HepG2 (cell line): Measurements from ENCODE around the gene SSH3. TPM values are rescaled to one million over a fixed set of nuclear protein-coding genes. Genes with fewer than 3 reads are reported as not detected.

Experiments
- BORCS8-MEF2B ChIP-seq: sonication (generic); formaldehyde crosslinking; IDR thresholded peaks from 2 replicates; pipeline ENCODE4 v1.8.0; 2022; ENCODE audit warnings: mild to moderate bottlenecking, missing genetic modification reagents
- EP300 ChIP-seq, 3 experiments: sonication (generic) in 1 of 3; formaldehyde crosslinking in 1 of 3; IDR thresholded peaks; 2 replicates each; pipeline versions ENCODE4 v1.5.1 to v1.6.1; 2011 to 2020; ENCODE audit warnings: low read depth in 2 of 3, low read length in 2 of 3, borderline replicate concordance in 1 of 3, improper control_type of control experiment in 1 of 3, mild to moderate bottlenecking in 1 of 3, missing genetic modification reagents in 1 of 3, moderate library complexity in 1 of 3
- HNRNPUL1 ChIP-seq: fragments of 200-400 bp; formaldehyde crosslinking; IDR thresholded peaks from 2 replicates; pipeline ENCODE4 v1.6.1; 2017; ENCODE audit warnings: low read depth, mild to moderate bottlenecking, low read length, moderate library complexity
- KMT2A ChIP-seq: sonication (generic); formaldehyde crosslinking; IDR thresholded peaks from 2 replicates; pipeline ENCODE4 v1.4.0; 2020; ENCODE audit warnings: missing genetic modification reagents
- PHF8 ChIP-seq: sonication (generic); formaldehyde crosslinking; IDR thresholded peaks from 2 replicates; pipeline ENCODE4 v1.5.0; 2020; ENCODE audit warnings: missing genetic modification reagents
- POGZ ChIP-seq: sonication (generic); formaldehyde crosslinking; IDR thresholded peaks from 2 replicates; pipeline ENCODE4 v1.4.0; 2020; ENCODE audit warnings: mild to moderate bottlenecking, missing genetic modification reagents
- SALL1 ChIP-seq: sonication (generic); formaldehyde crosslinking; IDR thresholded peaks from 2 replicates; pipeline ENCODE4 v1.8.0; 2022; ENCODE audit warnings: mild to moderate bottlenecking, missing genetic modification reagents
- SETDB1 ChIP-seq: sonication (generic); formaldehyde crosslinking; IDR thresholded peaks from 2 replicates; pipeline ENCODE4 v1.5.1; 2020; ENCODE audit warnings: missing genetic modification reagents, mild to moderate bottlenecking, borderline replicate concordance
- SP140L ChIP-seq: sonication (generic); formaldehyde crosslinking; IDR thresholded peaks from 2 replicates; pipeline ENCODE4 v1.4.0; 2020; ENCODE audit warnings: missing genetic modification reagents, borderline replicate concordance
- ZFP1 ChIP-seq: IDR thresholded peaks from 2 replicates; pipeline ENCODE4 v1.6.1; 2016
- ZNF225 ChIP-seq: sonication (generic); formaldehyde crosslinking; IDR thresholded peaks from 2 replicates; pipeline ENCODE4 v1.4.0; 2020; ENCODE audit warnings: mild to moderate bottlenecking, missing genetic modification reagents
- ZNF3 ChIP-seq: IDR thresholded peaks from 2 replicates; pipeline ENCODE4 v1.7.0; 2017; ENCODE audit warnings: inconsistent platforms
- ZNF34 ChIP-seq: sonication (generic); formaldehyde crosslinking; IDR thresholded peaks from 2 replicates; pipeline ENCODE4 v1.4.0; 2020; ENCODE audit warnings: mild to moderate bottlenecking, missing genetic modification reagents, borderline replicate concordance
- ZNF607 ChIP-seq: sonication (generic); formaldehyde crosslinking; IDR thresholded peaks from 2 replicates; pipeline ENCODE4 v1.5.1; 2020; ENCODE audit warnings: missing genetic modification reagents, mild to moderate bottlenecking, borderline replicate concordance
- ZNF816 ChIP-seq: sonication (generic); formaldehyde crosslinking; IDR thresholded peaks from 2 replicates; pipeline ENCODE4 v1.8.0; 2022; ENCODE audit warnings: missing genetic modification reagents, mild to moderate bottlenecking, borderline replicate concordance
- polyA plus RNA-seq, 8 experiments: library from polyadenylated mRNA; depleted of rRNA in 3 of 8; stranded (reverse) in 7 of 8; unstranded in 1 of 8; fragments of >200 nt; fragmentation: Illumina TruSeq in 4 of 8; extraction: Trizol in 4 of 8; gene quantifications; 2 replicates each; pipeline versions ENCODE4 v1.2.1 to v1.2.3, GENCODE V29; 2011 to 2016; ENCODE audit warnings: low read depth in 4 of 8, missing spikeins in 1 of 8, mixed read lengths in 1 of 8; ENCODE audit not compliant: insufficient read depth in 1 of 8
- total RNA-seq, 5 experiments: library from RNA; depleted of rRNA; stranded (reverse); fragments of >200 nt; fragmentation: Illumina TruSeq; extraction: Trizol; gene quantifications; 2 replicates each; pipeline ENCODE4 v1.2.3, GENCODE V29; 2016; ENCODE audit warnings: low read depth in 1 of 5
- TF ChIP-seq, protein P1 (sequence below): IDR thresholded peaks from 2 replicates; pipeline ENCODE4 v1.6.1; 2016; ENCODE audit warnings: mild to moderate bottlenecking, missing biosample characterization, missing genetic modification reagents
- TF ChIP-seq, protein P2 (sequence below): sonication (generic); formaldehyde crosslinking; IDR thresholded peaks from 2 replicates; pipeline ENCODE4 v1.5.1; 2020; ENCODE audit warnings: missing genetic modification reagents, mild to moderate bottlenecking, borderline replicate concordance
- TF ChIP-seq, protein P3 (sequence below): sonication (generic); formaldehyde crosslinking; IDR thresholded peaks from 2 replicates; pipeline ENCODE4 v1.5.0; 2020; ENCODE audit warnings: missing genetic modification reagents
- TF ChIP-seq, protein P4 (sequence below): sonication (generic); formaldehyde crosslinking; IDR thresholded peaks from 2 replicates; pipeline ENCODE4 v1.5.1; 2020; ENCODE audit warnings: mild to moderate bottlenecking, missing genetic modification reagents
- TF ChIP-seq, protein P5 (sequence below): sonication (generic); formaldehyde crosslinking; IDR thresholded peaks from 2 replicates; pipeline ENCODE4 v1.4.0; 2020; ENCODE audit warnings: mild to moderate bottlenecking, missing genetic modification reagents

Gene SSH3
- total and polyA plus RNA-seq, 2 of the 13 experiments (the other 11 are each of a cell fraction or from before 2014, with no cell fraction given) = 12.4 to 18.8 TPM

DNA sequence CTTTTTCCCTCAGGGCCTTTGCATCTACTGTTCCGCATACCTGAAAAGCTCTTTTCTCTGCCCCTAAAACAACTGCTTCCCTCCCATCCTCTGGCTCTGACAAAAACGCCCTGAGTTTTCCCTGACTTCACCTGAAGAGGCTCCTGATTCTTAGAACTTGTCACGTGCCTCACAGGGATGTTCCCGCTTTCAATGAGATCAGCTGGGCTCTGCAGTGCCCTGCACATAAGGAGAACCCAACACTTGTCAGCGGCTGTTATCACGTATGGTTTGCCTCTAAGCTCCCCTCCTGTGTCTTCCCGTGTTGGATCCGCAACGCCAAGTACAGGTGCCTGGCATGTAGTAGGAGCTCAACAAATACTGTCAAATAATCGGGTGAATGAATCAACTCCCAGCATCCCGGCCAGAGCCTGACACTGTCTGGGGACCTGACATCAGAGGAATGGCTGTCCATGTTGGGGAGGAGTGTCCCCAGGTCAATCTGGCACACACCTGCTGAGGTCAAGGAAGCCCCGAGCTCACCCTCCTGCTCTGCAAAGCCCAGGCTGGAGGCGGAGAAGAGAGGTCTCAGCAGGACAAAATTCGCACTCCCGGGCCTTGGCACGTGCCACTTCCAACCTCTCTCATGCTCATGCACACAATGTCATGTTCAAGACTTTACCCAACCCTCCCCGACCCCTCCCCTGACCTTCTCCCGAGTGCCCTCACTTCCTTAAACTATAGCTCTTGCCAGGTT is 41.2 kb upstream of the SSH3 start (continued):
- TF ChIP-seq, protein P1, sequence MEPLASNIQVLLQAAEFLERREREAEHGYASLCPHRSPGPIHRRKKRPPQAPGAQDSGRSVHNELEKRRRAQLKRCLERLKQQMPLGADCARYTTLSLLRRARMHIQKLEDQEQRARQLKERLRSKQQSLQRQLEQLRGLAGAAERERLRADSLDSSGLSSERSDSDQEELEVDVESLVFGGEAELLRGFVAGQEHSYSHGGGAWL (CRISPR knock-in tag) = no peak
- no peak for TF ChIP-seq ZFP1 (CRISPR knock-in tag)
- TF ChIP-seq KMT2A (CRISPR knock-in tag) = 0 out of 2 replicates have a peak, but pooled peaks have one; percentile 2
- TF ChIP-seq, protein P2, sequence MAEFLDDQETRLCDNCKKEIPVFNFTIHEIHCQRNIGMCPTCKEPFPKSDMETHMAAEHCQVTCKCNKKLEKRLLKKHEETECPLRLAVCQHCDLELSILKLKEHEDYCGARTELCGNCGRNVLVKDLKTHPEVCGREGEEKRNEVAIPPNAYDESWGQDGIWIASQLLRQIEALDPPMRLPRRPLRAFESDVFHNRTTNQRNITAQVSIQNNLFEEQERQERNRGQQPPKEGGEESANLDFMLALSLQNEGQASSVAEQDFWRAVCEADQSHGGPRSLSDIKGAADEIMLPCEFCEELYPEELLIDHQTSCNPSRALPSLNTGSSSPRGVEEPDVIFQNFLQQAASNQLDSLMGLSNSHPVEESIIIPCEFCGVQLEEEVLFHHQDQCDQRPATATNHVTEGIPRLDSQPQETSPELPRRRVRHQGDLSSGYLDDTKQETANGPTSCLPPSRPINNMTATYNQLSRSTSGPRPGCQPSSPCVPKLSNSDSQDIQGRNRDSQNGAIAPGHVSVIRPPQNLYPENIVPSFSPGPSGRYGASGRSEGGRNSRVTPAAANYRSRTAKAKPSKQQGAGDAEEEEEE = no peak
- TF ChIP-seq SALL1 = 0 out of 2 replicates have a peak, but pooled peaks have one; percentile 5
- TF ChIP-seq HNRNPUL1 = no peak
- no peak for TF ChIP-seq ZNF816 (CRISPR knock-in tag)
- 0 out of 2 replicates have a peak, but pooled peaks have one; percentile 39 for TF ChIP-seq ZNF607 (CRISPR knock-in tag)
- TF ChIP-seq, protein P3, sequence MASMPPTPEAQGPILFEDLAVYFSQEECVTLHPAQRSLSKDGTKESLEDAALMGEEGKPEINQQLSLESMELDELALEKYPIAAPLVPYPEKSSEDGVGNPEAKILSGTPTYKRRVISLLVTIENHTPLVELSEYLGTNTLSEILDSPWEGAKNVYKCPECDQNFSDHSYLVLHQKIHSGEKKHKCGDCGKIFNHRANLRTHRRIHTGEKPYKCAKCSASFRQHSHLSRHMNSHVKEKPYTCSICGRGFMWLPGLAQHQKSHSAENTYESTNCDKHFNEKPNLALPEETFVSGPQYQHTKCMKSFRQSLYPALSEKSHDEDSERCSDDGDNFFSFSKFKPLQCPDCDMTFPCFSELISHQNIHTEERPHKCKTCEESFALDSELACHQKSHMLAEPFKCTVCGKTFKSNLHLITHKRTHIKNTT (CRISPR knock-in tag) = no peak
- no peak for TF ChIP-seq ZNF34 (CRISPR knock-in tag)
- 0 out of 2 replicates have a peak, but pooled peaks have one; percentile 42 for TF ChIP-seq SETDB1 (CRISPR knock-in tag)
- TF ChIP-seq ZNF225 (CRISPR knock-in tag) = no peak
- TF ChIP-seq PHF8 (CRISPR knock-in tag) = peak; percentile 12; the same call in 1 of the 2 replicates
- no peak for TF ChIP-seq SP140L (CRISPR knock-in tag)
- TF ChIP-seq BORCS8-MEF2B (CRISPR knock-in tag) = no peak
- TF ChIP-seq POGZ (CRISPR knock-in tag) = 0 out of 2 replicates have a peak, but pooled peaks have one; percentile 3
- TF ChIP-seq EP300 (IDR thresholded peaks at IDR 0.05; ENCODE audit: low read depth in 2 of 2, low read length in 2 of 2) = no peak
- TF ChIP-seq EP300 (CRISPR knock-in tag; IDR thresholded peaks at IDR 0.05; ENCODE audit: borderline replicate concordance) = 0 out of 2 replicates have a peak, but pooled peaks have one; percentile 10
- no peak for TF ChIP-seq ZNF3
- TF ChIP-seq, protein P4, sequence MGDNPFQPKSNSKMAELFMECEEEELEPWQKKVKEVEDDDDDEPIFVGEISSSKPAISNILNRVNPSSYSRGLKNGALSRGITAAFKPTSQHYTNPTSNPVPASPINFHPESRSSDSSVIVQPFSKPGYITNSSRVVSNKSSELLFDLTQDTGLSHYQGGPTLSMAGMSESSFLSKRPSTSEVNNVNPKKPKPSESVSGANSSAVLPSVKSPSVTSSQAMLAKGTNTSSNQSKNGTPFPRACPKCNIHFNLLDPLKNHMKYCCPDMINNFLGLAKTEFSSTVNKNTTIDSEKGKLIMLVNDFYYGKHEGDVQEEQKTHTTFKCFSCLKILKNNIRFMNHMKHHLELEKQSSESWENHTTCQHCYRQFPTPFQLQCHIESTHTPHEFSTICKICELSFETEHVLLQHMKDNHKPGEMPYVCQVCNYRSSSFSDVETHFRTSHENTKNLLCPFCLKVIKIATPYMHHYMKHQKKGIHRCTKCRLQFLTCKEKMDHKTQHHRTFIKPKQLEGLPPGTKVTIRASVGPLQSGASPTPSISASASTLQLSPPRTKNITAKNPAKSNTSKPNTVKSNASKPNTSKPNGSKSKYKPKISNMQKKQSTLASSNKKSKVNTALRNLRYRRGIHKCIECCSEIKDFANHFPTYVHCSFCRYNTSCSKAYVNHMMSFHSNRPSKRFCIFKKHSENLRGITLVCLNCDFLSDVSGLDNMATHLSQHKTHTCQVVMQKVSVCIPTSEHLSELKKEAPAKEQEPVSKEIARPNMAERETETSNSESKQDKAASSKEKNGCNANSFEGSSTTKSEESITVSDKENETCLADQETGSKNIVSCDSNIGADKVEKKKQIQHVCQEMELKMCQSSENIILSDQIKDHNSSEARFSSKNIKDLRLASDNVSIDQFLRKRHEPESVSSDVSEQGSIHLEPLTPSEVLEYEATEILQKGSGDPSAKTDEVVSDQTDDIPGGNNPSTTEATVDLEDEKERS (CRISPR knock-in tag) = no peak
- TF ChIP-seq, protein P5, sequence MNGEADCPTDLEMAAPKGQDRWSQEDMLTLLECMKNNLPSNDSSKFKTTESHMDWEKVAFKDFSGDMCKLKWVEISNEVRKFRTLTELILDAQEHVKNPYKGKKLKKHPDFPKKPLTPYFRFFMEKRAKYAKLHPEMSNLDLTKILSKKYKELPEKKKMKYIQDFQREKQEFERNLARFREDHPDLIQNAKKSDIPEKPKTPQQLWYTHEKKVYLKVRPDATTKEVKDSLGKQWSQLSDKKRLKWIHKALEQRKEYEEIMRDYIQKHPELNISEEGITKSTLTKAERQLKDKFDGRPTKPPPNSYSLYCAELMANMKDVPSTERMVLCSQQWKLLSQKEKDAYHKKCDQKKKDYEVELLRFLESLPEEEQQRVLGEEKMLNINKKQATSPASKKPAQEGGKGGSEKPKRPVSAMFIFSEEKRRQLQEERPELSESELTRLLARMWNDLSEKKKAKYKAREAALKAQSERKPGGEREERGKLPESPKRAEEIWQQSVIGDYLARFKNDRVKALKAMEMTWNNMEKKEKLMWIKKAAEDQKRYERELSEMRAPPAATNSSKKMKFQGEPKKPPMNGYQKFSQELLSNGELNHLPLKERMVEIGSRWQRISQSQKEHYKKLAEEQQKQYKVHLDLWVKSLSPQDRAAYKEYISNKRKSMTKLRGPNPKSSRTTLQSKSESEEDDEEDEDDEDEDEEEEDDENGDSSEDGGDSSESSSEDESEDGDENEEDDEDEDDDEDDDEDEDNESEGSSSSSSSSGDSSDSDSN (CRISPR knock-in tag) = no peak
- TF ChIP-seq, all 625 proteins: peak for 20
